Thyroid gland (tissue), 4 donors: ENCODE measurements around the gene USP36.

ENCODE experiments used
- POLR2A ChIP-seq, 2 donors: fragments of 450-650 bp; IDR thresholded peaks; one replicate each; pipeline ENCODE4 v1.6.1; 2017; ENCODE audit warnings: antibody characterized with exemption in 2 of 2, mild to moderate bottlenecking in 2 of 2, moderate library complexity in 1 of 2
- TF ChIP-seq, protein P1 (sequence below), 6 experiments: fragments of 200-600 bp in 3 of 6; fragments of 450-650 bp in 3 of 6; sonication (generic) in 3 of 6; IDR thresholded peaks; one replicate each; pipeline ENCODE4 v1.5.1; 2016 to 2019; ENCODE audit warnings: antibody characterized with exemption in 6 of 6, mild to moderate bottlenecking in 2 of 6, inconsistent platforms in 1 of 6, moderate library complexity in 1 of 6

- TF ChIP-seq, protein P1, sequence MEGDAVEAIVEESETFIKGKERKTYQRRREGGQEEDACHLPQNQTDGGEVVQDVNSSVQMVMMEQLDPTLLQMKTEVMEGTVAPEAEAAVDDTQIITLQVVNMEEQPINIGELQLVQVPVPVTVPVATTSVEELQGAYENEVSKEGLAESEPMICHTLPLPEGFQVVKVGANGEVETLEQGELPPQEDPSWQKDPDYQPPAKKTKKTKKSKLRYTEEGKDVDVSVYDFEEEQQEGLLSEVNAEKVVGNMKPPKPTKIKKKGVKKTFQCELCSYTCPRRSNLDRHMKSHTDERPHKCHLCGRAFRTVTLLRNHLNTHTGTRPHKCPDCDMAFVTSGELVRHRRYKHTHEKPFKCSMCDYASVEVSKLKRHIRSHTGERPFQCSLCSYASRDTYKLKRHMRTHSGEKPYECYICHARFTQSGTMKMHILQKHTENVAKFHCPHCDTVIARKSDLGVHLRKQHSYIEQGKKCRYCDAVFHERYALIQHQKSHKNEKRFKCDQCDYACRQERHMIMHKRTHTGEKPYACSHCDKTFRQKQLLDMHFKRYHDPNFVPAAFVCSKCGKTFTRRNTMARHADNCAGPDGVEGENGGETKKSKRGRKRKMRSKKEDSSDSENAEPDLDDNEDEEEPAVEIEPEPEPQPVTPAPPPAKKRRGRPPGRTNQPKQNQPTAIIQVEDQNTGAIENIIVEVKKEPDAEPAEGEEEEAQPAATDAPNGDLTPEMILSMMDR (IDR thresholded peaks at IDR 0.05) = no peak
- no peak for TF ChIP-seq POLR2A (IDR thresholded peaks at IDR 0.05)
Observed at GRCh38 chr17:78763561-78763960, 77.1 kb downstream of the USP36 start.
